ENCODE data around the gene CASK.

Gene CASK

DNA sequence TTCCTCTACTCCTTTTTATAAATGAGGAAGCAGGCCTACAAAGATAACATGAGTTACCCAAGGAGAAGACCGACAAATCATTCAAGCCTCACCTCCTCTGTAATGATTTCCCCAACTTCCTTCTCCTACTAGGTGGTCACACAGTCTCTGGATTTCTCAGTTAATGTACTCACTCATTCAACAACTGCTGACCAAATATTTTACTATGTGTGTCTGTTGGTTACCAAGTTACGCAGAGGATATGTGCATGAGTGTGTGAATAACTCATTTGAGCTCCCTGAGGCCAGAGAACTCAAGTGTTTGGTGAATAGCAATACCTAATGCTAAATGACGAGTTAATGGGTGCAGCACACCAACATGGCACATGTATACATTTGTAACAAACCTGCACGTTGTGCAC lies 10.4 kb downstream of the CASK start:
- Histone ChIP-seq H3K27ac (ENCODE audit: low read depth, low read length, severe bottlenecking) (no peak overlapping the region), H3K9me3 (ENCODE audit: control insufficient read depth, low read length) (peaks cover 4% of the 10 kb centered on the region), H3K4me3 (ENCODE audit: extremely low read depth, insufficient read depth, low read length, poor library complexity, severe bottlenecking) (no peak overlapping the region), H3K36me3 (ENCODE audit: control insufficient read depth, insufficient read depth, low read length) (no peaks in the 10 kb centered on the region), H3K4me1 (ENCODE audit: control insufficient read depth, insufficient read depth, low read length, poor library complexity, severe bottlenecking) (peaks cover 8% of the 10 kb centered on the region)
- WGBS, 2 experiments (ENCODE audit: insufficient coverage in 2 of 2), result no CpG with 5 or more reads among the region's 4 CpGs

DNA sequence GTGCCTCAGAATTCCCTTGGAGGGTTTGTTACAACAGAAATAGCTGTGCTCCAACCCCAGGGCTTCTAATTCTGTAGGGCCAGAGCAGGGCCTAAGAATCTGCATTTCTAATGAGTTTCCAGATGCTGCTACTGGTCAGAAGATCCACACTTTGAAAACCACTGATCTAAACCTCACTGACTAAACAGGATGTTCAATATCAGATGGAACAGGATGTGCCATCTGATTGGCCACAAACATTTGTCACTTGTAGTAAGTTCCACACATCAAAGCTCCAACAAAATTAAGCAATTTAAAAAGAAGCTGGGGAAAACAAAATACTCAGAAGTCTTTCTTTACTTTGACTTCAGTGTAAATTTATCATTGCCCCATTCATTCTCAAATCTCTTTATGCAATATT lies 14.3 kb downstream of the CASK start:
- no peaks in the 10 kb centered on the region for H3K36me3 ChIP-seq (ENCODE audit: control insufficient read depth, insufficient read depth, low read length)
- H3K4me3 ChIP-seq (ENCODE audit: extremely low read depth, insufficient read depth, low read length, poor library complexity, severe bottlenecking), result no peak overlapping the region
- H3K27ac ChIP-seq (ENCODE audit: low read depth, low read length, severe bottlenecking), result no peak overlapping the region
- H3K9me3 ChIP-seq (ENCODE audit: control insufficient read depth, low read length), result peaks cover 10% of the 10 kb centered on the region
- H3K4me1 ChIP-seq (ENCODE audit: control insufficient read depth, insufficient read depth, low read length, poor library complexity, severe bottlenecking), result peaks cover 3% of the 10 kb centered on the region

DNA sequence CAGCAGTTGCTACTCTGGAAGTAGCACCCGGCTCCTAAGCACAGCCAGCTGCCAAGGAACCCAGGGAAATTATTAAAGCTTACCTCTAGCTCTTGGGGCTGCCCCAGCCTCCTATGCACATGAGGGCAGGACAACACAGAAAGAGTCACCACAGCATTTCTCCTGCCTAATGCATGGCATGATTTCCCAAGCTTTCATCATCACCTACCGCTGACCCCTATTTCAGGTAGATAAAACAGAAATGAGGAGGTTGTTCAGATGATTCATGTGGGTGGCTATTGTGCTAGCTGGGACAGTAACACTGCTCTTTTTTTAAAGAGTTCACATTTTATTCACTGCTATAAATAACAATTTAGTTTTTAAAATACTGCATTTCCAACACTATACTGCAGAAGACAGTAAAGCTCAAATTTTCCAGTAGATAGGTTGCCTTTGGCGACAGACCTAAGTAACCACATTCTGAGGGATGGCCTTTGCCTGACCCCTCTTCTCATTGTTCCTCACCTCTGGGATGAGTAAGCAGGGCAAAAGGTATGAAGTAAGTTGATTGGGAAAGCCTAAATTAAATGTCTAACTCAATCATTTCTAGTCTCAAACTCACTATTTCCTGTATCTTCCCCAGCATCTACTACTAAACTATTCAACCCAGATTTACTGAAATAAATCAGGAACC lies 16.7 kb downstream of the CASK start:
- no peak overlapping the region for H3K27ac ChIP-seq (ENCODE audit: low read depth, low read length, severe bottlenecking)
- no peaks in the 10 kb centered on the region for H3K4me1 ChIP-seq (ENCODE audit: control insufficient read depth, insufficient read depth, low read length, poor library complexity, severe bottlenecking)
- H3K9me3 ChIP-seq (ENCODE audit: control insufficient read depth, low read length), result peaks cover 10% of the 10 kb centered on the region
- H3K4me3 ChIP-seq (ENCODE audit: extremely low read depth, insufficient read depth, low read length, poor library complexity, severe bottlenecking), result no peak overlapping the region
- no CpG with 5 or more reads among the region's 3 CpGs for WGBS, 2 experiments (ENCODE audit: insufficient coverage in 2 of 2)
- peaks cover 8% of the 10 kb centered on the region for H3K36me3 ChIP-seq (ENCODE audit: control insufficient read depth, insufficient read depth, low read length)

DNA sequence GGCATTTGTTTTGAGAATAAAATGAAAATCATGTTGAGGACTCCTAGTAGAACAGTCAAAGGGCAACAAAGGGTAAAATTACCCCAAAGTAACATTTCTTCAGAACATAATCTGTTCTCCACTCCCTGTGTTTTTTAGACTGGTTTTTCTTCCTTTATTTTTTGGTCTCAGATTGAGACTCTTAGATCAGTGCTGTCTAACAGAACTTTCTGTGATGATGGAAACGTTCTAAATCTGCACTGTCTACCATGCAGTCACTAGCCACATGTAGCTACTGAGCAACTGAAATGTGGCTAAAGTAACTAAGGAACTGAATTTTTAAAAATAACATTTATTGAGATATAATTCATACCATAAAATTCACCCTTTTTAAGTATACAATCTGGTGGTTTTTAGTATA lies 19.8 kb downstream of the CASK start:
- WGBS, 2 experiments (ENCODE audit: insufficient coverage in 2 of 2), result no CpG with 5 or more reads among the region's 1 CpG
- Histone ChIP-seq H3K4me3 (ENCODE audit: extremely low read depth, insufficient read depth, low read length, poor library complexity, severe bottlenecking) (no peak overlapping the region), H3K4me1 (ENCODE audit: control insufficient read depth, insufficient read depth, low read length, poor library complexity, severe bottlenecking) (no peaks in the 10 kb centered on the region), H3K9me3 (ENCODE audit: control insufficient read depth, low read length) (peaks cover 16% of the 10 kb centered on the region), H3K36me3 (ENCODE audit: control insufficient read depth, insufficient read depth, low read length) (peaks cover 19% of the 10 kb centered on the region), H3K27ac (ENCODE audit: low read depth, low read length, severe bottlenecking) (no peak overlapping the region)

DNA sequence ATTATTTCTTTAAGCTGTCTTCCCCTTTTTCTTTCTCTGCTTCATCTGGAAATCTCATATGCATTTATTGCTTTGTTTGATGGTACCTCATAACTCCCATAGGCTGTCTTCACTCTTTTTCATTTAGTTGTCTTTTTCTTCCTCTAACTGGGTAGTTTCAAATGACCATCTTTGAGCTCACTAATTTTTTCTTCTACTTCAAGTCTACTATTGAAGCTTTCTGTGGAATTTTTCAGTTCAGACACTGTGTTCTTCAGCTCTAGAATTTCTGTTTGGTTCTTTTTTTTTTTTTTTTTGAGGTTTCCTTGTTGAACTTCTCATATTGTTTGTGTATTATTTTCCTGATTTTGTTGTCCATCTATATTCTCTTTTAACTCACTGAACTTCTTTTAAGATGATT lies 23.0 kb downstream of the CASK start:
- no peak overlapping the region for H3K27ac ChIP-seq (ENCODE audit: low read depth, low read length, severe bottlenecking)
- H3K4me3 ChIP-seq (ENCODE audit: extremely low read depth, insufficient read depth, low read length, poor library complexity, severe bottlenecking), result no peak overlapping the region
- peaks cover 19% of the 10 kb centered on the region for H3K36me3 ChIP-seq (ENCODE audit: control insufficient read depth, insufficient read depth, low read length)
- no peaks in the 10 kb centered on the region for H3K4me1 ChIP-seq (ENCODE audit: control insufficient read depth, insufficient read depth, low read length, poor library complexity, severe bottlenecking)
- H3K9me3 ChIP-seq (ENCODE audit: control insufficient read depth, low read length), result peaks cover 10% of the 10 kb centered on the region

DNA sequence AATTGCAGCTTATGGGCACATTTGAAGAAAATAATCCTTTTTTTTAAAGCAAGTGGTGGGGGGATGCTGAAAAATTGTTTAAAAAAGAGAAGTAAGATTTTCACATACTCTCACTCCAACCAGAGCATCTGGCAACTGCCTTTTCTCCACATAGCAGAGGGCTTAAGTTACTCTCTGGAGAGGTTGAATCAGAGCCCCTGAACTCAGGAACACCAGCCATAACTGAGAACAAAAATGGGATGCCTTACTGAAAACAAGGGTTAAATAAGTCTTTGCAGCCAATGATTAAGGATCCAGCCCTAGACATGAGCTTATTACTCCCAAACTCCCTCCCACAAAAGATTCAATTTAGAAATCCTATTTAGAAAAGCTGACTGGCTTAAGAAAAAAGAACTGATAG lies 27.5 kb downstream of the CASK start:
- peaks cover 2% of the 10 kb centered on the region for H3K36me3 ChIP-seq (ENCODE audit: control insufficient read depth, insufficient read depth, low read length)
- no peaks in the 10 kb centered on the region for H3K4me1 ChIP-seq (ENCODE audit: control insufficient read depth, insufficient read depth, low read length, poor library complexity, severe bottlenecking)
- peaks cover 10% of the 10 kb centered on the region for H3K9me3 ChIP-seq (ENCODE audit: control insufficient read depth, low read length)
- no peak overlapping the region for H3K27ac ChIP-seq (ENCODE audit: low read depth, low read length, severe bottlenecking)
- H3K4me3 ChIP-seq (ENCODE audit: extremely low read depth, insufficient read depth, low read length, poor library complexity, severe bottlenecking), result no peak overlapping the region

DNA sequence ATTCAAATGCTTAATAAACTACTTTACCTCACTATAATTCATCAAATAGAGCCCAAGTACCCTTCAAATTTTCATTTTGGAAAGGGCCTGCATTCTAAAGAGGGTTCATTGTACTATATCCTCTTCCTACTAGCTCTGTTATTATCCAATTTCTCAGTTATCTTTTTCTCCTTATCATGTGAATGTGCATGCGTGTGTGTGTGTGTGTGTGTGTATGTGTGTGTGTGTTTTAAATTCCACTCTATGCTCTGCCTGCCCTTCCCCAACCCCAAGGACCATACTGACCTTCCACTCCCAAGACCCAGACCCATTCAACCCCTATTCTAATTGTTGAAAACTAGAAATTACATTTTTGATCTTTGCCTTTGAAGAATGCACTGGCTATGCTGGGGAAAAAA lies 33.3 kb downstream of the CASK start:
- no CpG with 5 or more reads among the region's 1 CpG for WGBS, 2 experiments (ENCODE audit: insufficient coverage in 2 of 2)
- Histone ChIP-seq H3K4me3 (ENCODE audit: extremely low read depth, insufficient read depth, low read length, poor library complexity, severe bottlenecking) (no peak overlapping the region), H3K27ac (ENCODE audit: low read depth, low read length, severe bottlenecking) (no peak overlapping the region), H3K9me3 (ENCODE audit: control insufficient read depth, low read length) (no peaks in the 10 kb centered on the region), H3K36me3 (ENCODE audit: control insufficient read depth, insufficient read depth, low read length) (no peaks in the 10 kb centered on the region), H3K4me1 (ENCODE audit: control insufficient read depth, insufficient read depth, low read length, poor library complexity, severe bottlenecking) (no peaks in the 10 kb centered on the region)

DNA sequence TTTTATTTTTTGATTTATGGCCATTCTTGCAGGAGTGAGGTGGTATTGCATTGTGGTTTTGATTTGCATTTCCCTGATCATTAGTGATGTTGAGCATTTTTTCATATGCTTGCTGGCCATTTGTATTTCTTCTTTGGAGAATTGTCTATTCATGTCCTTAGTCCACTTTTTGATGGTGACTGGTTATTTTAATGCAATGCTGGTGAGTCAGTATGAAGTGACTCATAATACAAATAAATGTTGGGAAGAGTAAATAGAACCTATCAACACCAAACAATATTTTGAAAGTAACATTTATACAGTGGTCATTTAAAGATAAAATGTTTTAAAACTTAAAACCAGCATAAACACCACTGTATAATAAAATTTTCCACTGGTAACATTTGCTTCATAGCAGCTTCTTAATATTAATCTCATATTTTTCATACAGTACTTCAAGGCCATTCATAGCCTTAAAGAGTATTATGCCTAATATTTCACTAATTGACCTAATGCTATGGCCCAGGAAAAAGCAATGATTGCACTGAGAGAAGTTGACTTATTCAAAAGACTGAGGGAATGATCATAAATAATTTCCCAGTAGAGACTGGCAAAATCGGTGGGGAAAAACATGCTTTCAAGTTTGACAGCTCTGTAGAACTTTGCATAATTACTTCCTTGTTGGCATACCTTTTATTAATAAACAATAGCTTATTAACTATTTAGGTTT lies 33.9 kb downstream of the CASK start:
- WGBS, 2 experiments (ENCODE audit: insufficient coverage in 2 of 2), result no CpG with 5 or more reads among the region's 1 CpG
- no peaks in the 10 kb centered on the region for H3K36me3 ChIP-seq (ENCODE audit: control insufficient read depth, insufficient read depth, low read length)
- H3K4me1 ChIP-seq (ENCODE audit: control insufficient read depth, insufficient read depth, low read length, poor library complexity, severe bottlenecking), result no peaks in the 10 kb centered on the region
- no peak overlapping the region for H3K4me3 ChIP-seq (ENCODE audit: extremely low read depth, insufficient read depth, low read length, poor library complexity, severe bottlenecking)
- no peaks in the 10 kb centered on the region for H3K9me3 ChIP-seq (ENCODE audit: control insufficient read depth, low read length)
- no peak overlapping the region for H3K27ac ChIP-seq (ENCODE audit: low read depth, low read length, severe bottlenecking)

DNA sequence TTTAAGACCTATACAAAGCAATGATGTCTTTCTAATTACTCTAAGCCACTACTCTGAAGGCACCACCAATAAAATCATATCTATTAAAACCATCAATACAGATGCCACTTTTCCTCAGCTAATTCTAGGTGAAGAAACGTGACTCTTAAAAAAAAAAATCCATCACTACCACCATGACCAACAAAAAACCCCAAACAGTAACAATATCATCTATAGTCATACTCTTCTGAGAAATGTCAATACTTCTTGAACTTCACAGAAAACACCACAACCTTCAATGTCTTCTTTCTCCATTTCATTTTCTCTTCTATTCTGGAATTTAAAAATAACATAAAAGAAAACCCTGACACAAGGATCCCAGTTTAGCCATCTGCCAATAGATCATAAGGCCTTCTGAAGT lies 35.7 kb downstream of the CASK start:
- 75 to 86% methylated on average over 1 of the region's 1 CpG for WGBS, 2 experiments (ENCODE audit: insufficient coverage in 2 of 2)
- H3K4me3 ChIP-seq (ENCODE audit: extremely low read depth, insufficient read depth, low read length, poor library complexity, severe bottlenecking), result no peak overlapping the region
- no peak overlapping the region for H3K27ac ChIP-seq (ENCODE audit: low read depth, low read length, severe bottlenecking)
- no peaks in the 10 kb centered on the region for H3K36me3 ChIP-seq (ENCODE audit: control insufficient read depth, insufficient read depth, low read length)
- H3K9me3 ChIP-seq (ENCODE audit: control insufficient read depth, low read length), result no peaks in the 10 kb centered on the region
- no peaks in the 10 kb centered on the region for H3K4me1 ChIP-seq (ENCODE audit: control insufficient read depth, insufficient read depth, low read length, poor library complexity, severe bottlenecking)

DNA sequence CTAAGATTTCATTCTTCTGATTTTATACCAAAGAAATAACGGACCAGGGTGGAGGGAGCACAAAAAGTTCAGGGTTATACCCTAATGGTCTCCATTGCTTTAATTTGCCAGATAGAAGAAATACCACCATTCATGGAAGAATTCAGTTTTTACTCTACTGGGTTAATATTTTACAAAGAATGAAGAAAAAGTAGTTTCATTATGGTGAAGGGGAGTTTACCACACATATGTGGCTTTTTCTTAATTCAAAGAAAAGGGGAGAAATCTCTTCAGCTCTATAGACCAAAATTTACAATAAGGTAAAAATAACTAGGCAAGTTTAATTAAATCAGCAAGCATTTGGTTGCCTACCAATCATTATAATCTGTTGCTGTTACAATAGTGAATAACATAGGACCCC lies 37.6 kb downstream of the CASK start:
- Histone ChIP-seq H3K9me3 (ENCODE audit: control insufficient read depth, low read length) (no peaks in the 10 kb centered on the region), H3K4me1 (ENCODE audit: control insufficient read depth, insufficient read depth, low read length, poor library complexity, severe bottlenecking) (no peaks in the 10 kb centered on the region), H3K36me3 (ENCODE audit: control insufficient read depth, insufficient read depth, low read length) (no peaks in the 10 kb centered on the region), H3K4me3 (ENCODE audit: extremely low read depth, insufficient read depth, low read length, poor library complexity, severe bottlenecking) (no peak overlapping the region), H3K27ac (ENCODE audit: low read depth, low read length, severe bottlenecking) (no peak overlapping the region)
- WGBS, 2 experiments (ENCODE audit: insufficient coverage in 2 of 2), result no CpG with 5 or more reads among the region's 1 CpG

DNA sequence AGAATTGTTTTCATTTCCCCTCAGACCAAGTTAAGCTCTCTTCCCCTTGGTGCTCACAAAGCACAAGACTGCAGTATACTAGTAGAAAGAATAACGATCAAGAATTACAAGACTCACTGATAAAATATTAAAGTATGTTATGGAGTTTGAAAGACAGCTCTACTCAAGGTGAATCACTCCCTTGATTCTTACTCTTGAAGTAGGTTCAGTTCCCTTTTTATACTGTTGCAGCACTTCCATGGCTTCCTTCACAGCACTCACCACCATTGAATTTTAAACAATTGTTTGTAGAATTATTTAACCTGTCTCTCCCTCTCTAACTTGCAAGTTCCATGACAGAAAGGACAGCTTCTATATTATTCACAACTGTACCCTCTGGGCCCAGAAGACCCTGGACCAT lies 42.2 kb downstream of the CASK start:
- Histone ChIP-seq H3K4me3 (ENCODE audit: extremely low read depth, insufficient read depth, low read length, poor library complexity, severe bottlenecking) (no peak overlapping the region), H3K27ac (ENCODE audit: low read depth, low read length, severe bottlenecking) (no peak overlapping the region), H3K36me3 (ENCODE audit: control insufficient read depth, insufficient read depth, low read length) (no peaks in the 10 kb centered on the region), H3K9me3 (ENCODE audit: control insufficient read depth, low read length) (no peaks in the 10 kb centered on the region), H3K4me1 (ENCODE audit: control insufficient read depth, insufficient read depth, low read length, poor library complexity, severe bottlenecking) (no peaks in the 10 kb centered on the region)
- WGBS, 2 experiments (ENCODE audit: insufficient coverage in 2 of 2), result no CpG with 5 or more reads among the region's 1 CpG

All from mesodermal cell (in vitro differentiated cells).